Measurements from ENCODE around the gene SND1.

- TF ChIP-seq, protein P1, sequence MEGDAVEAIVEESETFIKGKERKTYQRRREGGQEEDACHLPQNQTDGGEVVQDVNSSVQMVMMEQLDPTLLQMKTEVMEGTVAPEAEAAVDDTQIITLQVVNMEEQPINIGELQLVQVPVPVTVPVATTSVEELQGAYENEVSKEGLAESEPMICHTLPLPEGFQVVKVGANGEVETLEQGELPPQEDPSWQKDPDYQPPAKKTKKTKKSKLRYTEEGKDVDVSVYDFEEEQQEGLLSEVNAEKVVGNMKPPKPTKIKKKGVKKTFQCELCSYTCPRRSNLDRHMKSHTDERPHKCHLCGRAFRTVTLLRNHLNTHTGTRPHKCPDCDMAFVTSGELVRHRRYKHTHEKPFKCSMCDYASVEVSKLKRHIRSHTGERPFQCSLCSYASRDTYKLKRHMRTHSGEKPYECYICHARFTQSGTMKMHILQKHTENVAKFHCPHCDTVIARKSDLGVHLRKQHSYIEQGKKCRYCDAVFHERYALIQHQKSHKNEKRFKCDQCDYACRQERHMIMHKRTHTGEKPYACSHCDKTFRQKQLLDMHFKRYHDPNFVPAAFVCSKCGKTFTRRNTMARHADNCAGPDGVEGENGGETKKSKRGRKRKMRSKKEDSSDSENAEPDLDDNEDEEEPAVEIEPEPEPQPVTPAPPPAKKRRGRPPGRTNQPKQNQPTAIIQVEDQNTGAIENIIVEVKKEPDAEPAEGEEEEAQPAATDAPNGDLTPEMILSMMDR (IDR thresholded peaks at IDR 0.05; ENCODE audit: low read depth, low read length, poor library complexity, severe bottlenecking) = no peak
- no peak for TF ChIP-seq EZH2phosphoT487 (IDR thresholded peaks at IDR 0.05; ENCODE audit: borderline replicate concordance, low read length)
Observed at GRCh38 chr7:127847641-127848040, 195.6 kb downstream of the SND1 start.
